Activated T-helper 1 cell treated with anti-CD3 and anti-CD28 coated beads, Interleukin-12 subunit alpha, Interleukin-12 subunit beta, Interleukin-2, Interleukin-4 antibody, amounts not matched to agents 30 ng/mL and 10 ng/mL and 1 ng/mL, durations not matched to agents 14 hours and 24 hours and 36 hours (primary cell): ENCODE data around the gene BARHL1. TPM values are rescaled to one million over a fixed set of nuclear protein-coding genes. Genes with fewer than 3 reads are reported as not detected.

ENCODE experiments used
- DNase-seq: peaks from one replicate; pipeline ENCODE4 v3.0.0; 2021; ENCODE audit warnings: low spot score
- H3K27ac Mint-ChIP-seq: one replicate; pipeline ENCODE4 v1.8.0; 2021; ENCODE audit warnings: mild to moderate bottlenecking, mixed read lengths
- H3K27me3 Mint-ChIP-seq: one replicate; pipeline ENCODE4 v1.8.0; 2022; ENCODE audit warnings: mild to moderate bottlenecking, moderate library complexity, mixed read lengths; ENCODE audit not compliant: insufficient read depth
- H3K36me3 Mint-ChIP-seq: one replicate; pipeline ENCODE4 v1.8.0; 2021; ENCODE audit warnings: low read depth, mixed read lengths
- H3K4me1 Mint-ChIP-seq: one replicate; pipeline ENCODE4 v1.8.0; 2021; ENCODE audit warnings: low read depth, mixed read lengths
- H3K4me3 Mint-ChIP-seq: one replicate; pipeline ENCODE4 v1.8.0; 2021; ENCODE audit warnings: mild to moderate bottlenecking, moderate library complexity, mixed read lengths
- H3K9me3 Mint-ChIP-seq: one replicate; pipeline ENCODE4 v1.8.0; 2021; ENCODE audit warnings: mixed read lengths
- intact Hi-C: fragments of 100-400 bp; cut with micrococcal nuclease; formaldehyde crosslinking; loops from one replicate; pipeline ENCODE4 v1.15.1; 2024
- total RNA-seq: library from RNA; stranded (reverse); gene quantifications from 2 replicates; pipeline ENCODE4 v1.2.3, GENCODE V29; 2022

Gene BARHL1
- total RNA-seq, 1 donor from 2014 or later = not detected

- Mint-ChIP-seq H3K9me3 (no peaks in the 10 kb centered on the region), H3K27ac (no peak overlapping the region), H3K4me1 (peaks cover 5% of the 10 kb centered on the region), H3K36me3 (peaks cover 31% of the 10 kb centered on the region), H3K27me3 (no peaks in the 10 kb centered on the region), H3K4me3 (no peak overlapping the region)
- DNase-seq = no peak
- intact Hi-C loops = no loop called here
These were observed 54.9 kb downstream of the BARHL1 start for GRCh38 chr9:132637351-132637750.

- peaks cover 31% of the 10 kb centered on the region for H3K36me3 Mint-ChIP-seq
- intact Hi-C loops = no loop called here
- H3K27ac Mint-ChIP-seq = no peak overlapping the region
- peaks cover 3% of the 10 kb centered on the region for H3K4me1 Mint-ChIP-seq
- no peak overlapping the region for H3K4me3 Mint-ChIP-seq
- DNase-seq = no peak
- no peaks in the 10 kb centered on the region for H3K27me3 Mint-ChIP-seq
- H3K9me3 Mint-ChIP-seq = no peaks in the 10 kb centered on the region
These were observed 55.4 kb downstream of the BARHL1 start for GRCh38 chr9:132637801-132638200.

GRCh38 chr9:132638240-132638639, 55.8 kb downstream of the BARHL1 start:
- DNase-seq = no peak
- H3K27me3 Mint-ChIP-seq = no peaks in the 10 kb centered on the region
- H3K36me3 Mint-ChIP-seq = peaks cover 30% of the 10 kb centered on the region
- no peak overlapping the region for H3K4me3 Mint-ChIP-seq
- no peaks in the 10 kb centered on the region for H3K9me3 Mint-ChIP-seq
- intact Hi-C loops = no loop called here
- no peaks in the 10 kb centered on the region for H3K4me1 Mint-ChIP-seq
- no peak overlapping the region for H3K27ac Mint-ChIP-seq

- H3K36me3 Mint-ChIP-seq = peaks cover 34% of the 10 kb centered on the region
- DNase-seq = no peak
- no peaks in the 10 kb centered on the region for H3K4me1 Mint-ChIP-seq
- intact Hi-C loops = no loop called here
- no peaks in the 10 kb centered on the region for H3K9me3 Mint-ChIP-seq
- H3K27me3 Mint-ChIP-seq = no peaks in the 10 kb centered on the region
- H3K4me3 Mint-ChIP-seq = no peak overlapping the region
- no peak overlapping the region for H3K27ac Mint-ChIP-seq
These were observed 56.9 kb downstream of the BARHL1 start for GRCh38 chr9:132639322-132639721.

Other genes starting within 250 kb of the BARHL1 start
- gene SETX, start 227.6 kb upstream of the BARHL1 start, total RNA-seq = 47.4 and 49.6 TPM in 2 replicates
- gene TTF1, start 175.8 kb upstream of the BARHL1 start, total RNA-seq = 33.1 and 33.3 TPM in 2 replicates
- gene CFAP77, start 172.4 kb upstream of the BARHL1 start, total RNA-seq = not detected in 2 replicates
- gene DDX31, start 87.4 kb downstream of the BARHL1 start, total RNA-seq = 32.1 and 34.1 TPM in 2 replicates
- 19.3 and 20.1 TPM in 2 replicates for gene GTF3C4, start 87.9 kb downstream of the BARHL1 start, total RNA-seq